ENCODE results near the gene SLC9C1.

DNA sequence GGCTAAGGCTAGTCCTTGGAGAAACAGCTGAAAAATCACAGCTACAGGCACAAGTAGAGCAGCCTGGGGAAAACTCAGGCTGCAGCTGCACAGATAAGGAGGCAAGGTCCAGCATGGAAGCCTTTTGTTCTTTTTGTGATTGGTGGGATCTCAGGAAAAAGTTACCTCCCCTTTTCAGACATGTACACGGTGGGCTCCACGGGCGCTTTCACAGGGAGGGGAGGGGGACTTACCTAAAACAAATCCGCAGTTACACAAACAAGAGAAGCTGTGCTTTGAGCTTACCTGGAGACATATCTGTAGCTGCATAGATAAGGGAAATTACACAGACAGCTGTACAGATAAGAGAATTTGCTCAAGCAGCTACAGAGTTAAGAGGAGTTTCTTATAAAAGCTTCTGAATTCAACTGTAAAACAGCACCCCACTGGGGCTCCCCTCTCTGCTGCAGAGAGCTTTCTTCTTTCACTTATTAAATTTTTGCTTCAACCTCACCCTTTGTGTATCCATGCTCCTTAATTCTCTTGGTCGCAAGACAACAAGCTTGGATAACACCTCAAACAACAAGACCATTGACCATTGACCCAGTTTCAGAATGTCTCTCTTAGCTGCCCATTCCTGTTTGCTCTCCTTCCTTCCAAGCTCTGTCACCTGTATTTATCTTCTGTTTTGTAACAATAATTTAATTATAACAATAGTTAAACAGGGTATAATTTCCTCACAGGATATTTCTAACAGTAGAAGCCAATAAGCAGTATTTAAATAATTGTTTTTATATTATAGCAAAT lies 28.0 kb upstream of the SLC9C1 start:
- TF ChIP-seq, protein P1, sequence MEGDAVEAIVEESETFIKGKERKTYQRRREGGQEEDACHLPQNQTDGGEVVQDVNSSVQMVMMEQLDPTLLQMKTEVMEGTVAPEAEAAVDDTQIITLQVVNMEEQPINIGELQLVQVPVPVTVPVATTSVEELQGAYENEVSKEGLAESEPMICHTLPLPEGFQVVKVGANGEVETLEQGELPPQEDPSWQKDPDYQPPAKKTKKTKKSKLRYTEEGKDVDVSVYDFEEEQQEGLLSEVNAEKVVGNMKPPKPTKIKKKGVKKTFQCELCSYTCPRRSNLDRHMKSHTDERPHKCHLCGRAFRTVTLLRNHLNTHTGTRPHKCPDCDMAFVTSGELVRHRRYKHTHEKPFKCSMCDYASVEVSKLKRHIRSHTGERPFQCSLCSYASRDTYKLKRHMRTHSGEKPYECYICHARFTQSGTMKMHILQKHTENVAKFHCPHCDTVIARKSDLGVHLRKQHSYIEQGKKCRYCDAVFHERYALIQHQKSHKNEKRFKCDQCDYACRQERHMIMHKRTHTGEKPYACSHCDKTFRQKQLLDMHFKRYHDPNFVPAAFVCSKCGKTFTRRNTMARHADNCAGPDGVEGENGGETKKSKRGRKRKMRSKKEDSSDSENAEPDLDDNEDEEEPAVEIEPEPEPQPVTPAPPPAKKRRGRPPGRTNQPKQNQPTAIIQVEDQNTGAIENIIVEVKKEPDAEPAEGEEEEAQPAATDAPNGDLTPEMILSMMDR (IDR thresholded peaks at IDR 0.05; ENCODE audit: low read length), result no peak
- no peak for TF ChIP-seq EZH2 (IDR thresholded peaks at IDR 0.05; ENCODE audit: borderline replicate concordance, low read length)

Measured in OCI-LY1 (cell line).